NAMALWA (cell line): ENCODE data around the gene WAC.

Experiments
- DNase-seq: peaks from one replicate; pipeline ENCODE4 v3.0.0-alpha.2; 2015; ENCODE audit warnings: low spot score

Gene WAC

GRCh38 chr10:28533571-28534304 lies 820 bp downstream of the WAC start:
- peak; percentile 63 for DNase-seq

GRCh38 chr10:28535846-28536245 lies 2.9 kb downstream of the WAC start:
- DNase-seq = no peak

DNA sequence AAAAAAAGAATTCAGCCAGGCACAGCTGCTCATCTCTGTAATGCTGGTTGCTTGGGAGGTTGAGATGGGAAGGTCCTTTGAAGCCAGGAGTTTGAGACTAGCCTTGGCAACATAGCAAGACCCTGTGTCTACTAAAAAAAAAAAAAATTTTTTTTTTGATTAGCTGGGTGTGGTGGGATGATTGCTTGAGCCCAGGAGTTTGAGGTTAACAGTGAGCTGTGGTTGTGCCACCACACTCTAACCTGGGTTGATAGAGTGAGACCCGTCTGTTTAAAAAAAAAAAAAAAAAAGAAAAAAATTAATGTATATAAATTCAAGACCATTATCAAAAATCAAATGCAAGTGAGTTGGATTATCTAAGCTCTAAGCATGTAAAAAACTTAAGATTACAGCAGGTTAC lies 5.7 kb downstream of the WAC start:
- DNase-seq = no peak

DNA sequence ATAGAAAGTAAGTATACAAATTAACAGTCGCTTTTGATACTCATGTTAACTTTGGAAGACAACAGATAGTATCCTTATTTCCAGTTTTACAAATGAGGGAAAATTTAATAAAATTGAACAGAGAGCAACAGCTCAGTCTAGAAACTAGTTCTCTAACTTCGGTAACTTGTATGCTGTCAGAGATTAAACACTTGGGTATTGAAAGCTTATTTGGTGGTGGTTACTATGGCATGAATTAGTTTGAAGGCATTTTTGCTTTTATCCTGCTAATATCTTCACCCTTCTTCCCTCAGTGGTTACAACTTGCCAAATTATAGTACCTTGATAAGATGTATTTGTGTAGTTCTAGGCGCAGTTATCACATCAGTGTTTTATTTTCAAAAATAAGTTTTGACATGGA lies 7.2 kb downstream of the WAC start:
- no peak for DNase-seq

DNA sequence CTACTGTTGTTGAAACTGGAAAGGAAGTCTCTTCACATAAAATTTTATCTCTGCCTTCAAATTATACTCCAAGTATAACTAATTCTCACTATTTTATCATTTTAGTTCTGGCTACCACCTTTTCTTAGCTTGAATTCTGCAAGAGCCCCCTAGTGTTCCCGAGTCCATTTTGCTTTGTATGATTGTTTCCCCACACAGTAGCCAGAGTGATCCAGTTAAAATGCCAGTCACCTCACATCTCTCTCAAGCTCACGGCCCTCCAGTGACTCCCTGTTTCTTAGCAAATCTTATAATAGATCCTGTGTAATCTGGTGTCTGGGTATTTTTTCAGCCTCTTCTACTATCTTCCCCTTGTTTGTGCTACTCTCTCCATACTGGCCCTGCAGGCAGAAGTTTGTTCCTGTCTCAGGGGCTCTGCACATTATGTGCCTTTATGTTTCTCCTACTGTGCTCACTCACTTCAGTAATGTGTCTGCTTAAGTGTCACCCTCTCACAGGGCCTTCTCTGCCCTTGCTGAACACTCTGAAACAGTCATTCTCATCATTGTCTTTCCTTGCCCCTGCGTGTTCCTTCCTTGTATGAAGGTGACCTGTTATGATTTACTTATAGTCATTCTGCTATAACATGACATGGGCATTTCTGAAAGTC lies 8.9 kb downstream of the WAC start:
- DNase-seq = no peak

GRCh38 chr10:28542728-28543127 lies 9.8 kb downstream of the WAC start:
- DNase-seq = no peak

DNA sequence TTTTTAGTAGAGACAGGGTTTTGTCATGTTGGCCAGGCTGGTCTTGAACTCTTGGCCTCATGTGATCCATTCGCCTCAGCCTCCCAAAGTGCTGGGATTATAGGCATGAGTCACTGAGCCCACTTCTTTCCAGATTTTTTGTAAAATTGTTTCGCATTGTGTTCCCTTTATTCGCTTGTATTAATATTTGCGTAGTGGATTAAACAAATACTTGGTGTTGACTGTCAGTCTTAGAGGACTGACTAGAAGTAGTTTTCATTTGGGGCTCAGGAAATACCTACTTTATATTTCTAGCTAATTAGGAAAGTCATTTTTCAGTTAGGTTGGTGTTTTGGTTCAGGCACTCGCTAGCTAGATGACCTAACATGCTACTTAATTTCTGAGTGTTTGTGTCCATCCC lies 11.1 kb downstream of the WAC start:
- DNase-seq = no peak

- DNase-seq = no peak
Observed at GRCh38 chr10:28545967-28546644, 13.2 kb downstream of the WAC start.

DNA sequence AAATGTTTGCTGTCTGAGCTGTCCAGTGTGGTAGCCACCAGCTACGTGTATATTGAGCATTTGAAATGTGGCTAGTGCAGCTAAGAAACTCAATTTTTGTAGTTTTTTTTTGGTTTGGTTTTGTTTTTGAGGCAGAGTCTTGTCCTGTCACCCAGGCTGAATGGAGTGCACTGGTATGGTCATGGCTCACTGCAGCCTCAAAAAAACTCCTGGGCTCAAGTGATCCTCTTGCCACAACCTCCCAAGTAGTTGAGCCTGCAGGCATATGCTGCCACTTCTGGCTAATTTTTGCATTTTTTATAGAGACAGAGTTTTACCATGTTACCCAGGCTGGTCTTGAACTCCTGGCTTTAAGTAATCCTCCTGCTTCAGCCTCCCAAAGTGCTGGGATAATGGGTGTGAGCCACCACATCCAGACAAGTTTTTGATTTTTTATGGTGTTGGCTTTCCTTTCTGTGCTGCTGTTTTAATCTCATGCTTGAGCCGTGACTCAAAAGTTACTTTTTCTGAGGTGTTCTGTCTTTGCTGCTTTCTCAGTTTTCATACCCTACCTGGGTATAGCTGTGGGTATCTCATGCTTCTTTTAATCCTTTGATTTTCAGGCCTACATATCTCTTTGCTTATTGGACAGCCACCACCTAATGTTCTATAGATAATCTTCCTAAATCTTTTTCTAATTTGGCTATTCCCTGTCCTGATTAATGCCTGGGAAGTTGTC lies 16.0 kb downstream of the WAC start:
- DNase-seq = no peak

DNA sequence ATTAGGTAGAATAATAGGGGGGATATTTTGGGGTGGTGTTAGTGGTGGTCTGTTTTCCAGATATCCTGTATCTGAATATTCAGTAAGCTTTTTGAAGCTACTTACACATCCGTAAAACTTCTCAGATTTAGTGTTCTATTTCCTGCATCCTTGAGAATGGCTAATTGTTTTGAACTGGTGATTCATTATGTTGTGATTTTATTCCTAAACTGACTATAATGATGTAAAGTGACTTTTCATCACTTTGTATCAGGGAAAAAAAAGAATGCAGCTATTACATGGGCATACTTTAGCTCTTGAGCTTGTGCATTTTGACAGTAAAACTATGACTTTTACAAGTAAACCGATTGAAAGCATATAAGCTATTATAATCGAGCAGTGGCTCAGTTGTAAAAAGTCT lies 18.2 kb downstream of the WAC start:
- no peak for DNase-seq

- no peak for DNase-seq
Observed at GRCh38 chr10:28552775-28553174, 19.9 kb downstream of the WAC start.

- DNase-seq = no peak
Observed at GRCh38 chr10:28554009-28554408, 21.1 kb downstream of the WAC start.

- DNase-seq = no peak
Observed at GRCh38 chr10:28554952-28555351, 22.0 kb downstream of the WAC start.

GRCh38 chr10:28555358-28555757 lies 22.4 kb downstream of the WAC start:
- no peak for DNase-seq

DNA sequence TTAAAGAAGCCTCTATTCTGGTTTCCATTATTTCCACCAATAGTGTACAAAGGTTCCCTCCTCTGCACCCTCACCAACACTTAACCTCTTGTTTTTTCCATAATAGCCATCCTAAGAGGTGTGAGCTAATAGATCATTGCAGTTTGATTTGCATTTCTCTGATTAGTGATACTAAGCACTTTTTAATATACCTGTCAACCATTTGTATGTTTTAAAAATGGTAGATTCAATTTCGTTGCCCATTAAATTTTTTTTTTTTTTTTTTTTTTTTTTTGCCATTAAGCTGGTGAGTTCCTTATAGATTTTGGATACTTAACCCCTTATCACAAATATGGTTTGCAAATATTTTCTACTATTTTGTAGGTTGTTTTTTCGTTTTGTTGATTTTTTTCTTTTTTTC lies 23.2 kb downstream of the WAC start:
- DNase-seq = no peak

DNA sequence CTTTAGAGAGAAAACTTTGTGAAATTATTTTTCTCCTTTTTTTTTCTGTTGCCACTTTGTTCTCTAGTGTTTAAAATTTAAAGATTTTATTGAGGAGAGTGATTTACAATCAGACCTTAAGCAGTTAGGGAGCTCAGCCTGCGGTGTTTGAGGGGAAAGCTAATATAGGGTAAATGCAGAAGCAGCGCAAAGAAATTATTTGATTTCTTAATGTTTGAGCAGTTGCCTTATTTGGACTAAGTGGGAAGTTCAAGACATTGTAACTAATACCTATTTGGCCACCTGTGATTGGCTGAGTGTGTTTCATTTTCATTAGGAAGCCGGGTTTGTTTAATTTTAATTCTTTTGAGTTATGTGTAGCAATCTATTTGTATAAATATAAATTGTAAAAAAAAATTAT lies 25.3 kb downstream of the WAC start:
- DNase-seq = no peak

GRCh38 chr10:28558923-28559508 lies 26.1 kb downstream of the WAC start:
- no peak for DNase-seq

DNA sequence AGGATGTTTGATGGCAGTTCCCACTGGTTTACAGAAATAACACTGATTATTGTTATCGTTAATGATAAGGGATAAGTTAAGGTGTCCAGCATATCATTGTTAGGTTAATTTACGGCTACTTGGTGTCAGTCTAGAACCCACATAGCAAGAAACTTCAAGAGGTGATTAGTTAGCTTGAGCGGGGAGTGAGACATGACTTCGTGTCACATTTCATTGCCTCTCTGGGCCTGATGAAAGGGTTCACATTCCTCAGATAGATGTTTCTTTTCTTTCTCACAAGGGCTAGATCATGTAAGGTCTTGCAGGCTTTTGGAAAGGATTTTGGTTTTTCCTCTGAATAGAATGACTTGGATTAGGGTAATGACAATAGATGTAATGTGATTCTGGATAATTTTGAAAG lies 26.7 kb downstream of the WAC start:
- no peak for DNase-seq

DNA sequence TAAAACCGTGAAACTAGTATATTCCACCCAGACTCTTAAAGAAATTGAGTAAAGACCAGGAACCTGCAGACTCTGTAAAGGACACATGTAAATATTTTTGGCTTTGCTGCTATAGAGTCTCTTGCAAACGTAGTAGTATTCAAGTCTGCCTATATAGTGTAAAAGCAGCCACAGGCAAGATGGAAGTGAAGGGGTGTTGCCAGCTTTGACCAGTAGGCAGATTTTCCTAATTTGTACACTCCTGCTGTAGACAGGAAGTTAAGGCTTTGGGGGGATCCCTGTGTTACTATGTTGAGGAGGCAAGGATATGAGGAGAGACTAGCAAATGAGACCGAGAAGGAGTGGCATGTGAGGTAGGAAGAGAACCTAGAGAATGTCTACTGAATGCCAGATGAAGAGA lies 27.7 kb downstream of the WAC start:
- DNase-seq = no peak

DNA sequence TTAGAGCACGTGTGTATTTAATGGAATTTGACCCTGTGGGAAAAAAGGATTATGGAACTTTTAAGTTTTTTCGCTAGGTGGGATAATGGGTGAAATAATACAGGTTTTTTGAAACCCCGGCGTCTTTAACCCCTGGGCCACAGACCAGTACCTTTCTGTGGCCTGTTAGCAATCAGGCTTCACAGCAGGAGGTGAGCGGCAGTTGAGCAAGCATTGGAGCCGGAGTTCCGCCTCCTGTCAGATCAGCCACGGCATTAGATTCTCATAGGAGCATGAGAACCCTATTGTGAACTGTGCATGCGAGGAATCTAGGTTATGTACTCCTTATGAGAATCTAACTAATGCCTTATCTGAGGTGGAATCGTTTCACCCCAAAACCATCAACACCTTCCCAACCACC lies 28.6 kb downstream of the WAC start:
- no peak for DNase-seq

DNA sequence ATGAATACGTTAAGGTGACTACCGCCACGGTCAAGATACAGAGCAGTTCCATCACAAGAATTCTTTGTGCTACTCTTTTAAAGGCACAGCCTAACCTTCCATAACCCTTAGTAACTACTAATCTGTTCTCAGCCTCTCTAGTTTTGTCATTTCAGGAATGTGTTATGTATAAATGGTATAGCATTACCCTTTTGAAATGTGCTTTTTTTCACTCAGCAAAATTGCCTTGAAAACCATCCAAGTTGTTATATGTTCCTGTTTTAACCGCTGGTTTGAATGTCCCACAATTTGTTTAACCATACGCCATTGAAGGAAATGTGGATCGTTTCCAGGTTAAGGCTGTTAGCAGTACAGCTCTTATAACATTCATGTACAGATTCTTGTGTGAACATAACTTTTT lies 32.0 kb downstream of the WAC start:
- DNase-seq = no peak

DNA sequence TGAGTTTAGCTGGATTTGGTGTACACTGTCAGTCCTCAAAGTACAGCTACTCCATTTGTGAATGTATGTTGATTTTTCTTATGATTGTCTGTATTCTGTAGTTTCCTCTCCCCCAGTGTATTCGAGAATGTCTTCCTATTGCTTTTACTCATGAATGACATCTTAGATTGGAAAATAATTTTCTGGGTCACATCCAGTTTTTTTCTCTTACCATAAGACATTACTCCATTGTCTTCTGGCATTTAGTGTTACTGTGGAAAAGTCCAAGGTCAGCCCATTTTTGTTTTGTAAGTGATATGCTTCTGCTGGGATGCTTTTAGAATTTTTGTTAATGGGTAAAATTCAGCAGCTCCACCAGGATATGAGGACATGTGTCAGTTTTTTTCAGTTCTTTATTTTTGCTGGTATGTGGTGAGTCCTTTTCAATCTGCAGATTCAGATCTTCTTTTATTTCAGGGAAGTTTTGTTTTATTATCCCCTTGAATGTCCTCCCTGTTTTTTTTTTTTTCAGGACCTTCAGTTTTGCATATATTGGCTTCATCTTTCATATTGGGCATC lies 33.6 kb downstream of the WAC start:
- no peak for DNase-seq
